HEK293 (cell line): ENCODE results near the gene C2orf81.

Experiments
- CTCF ChIA-PET: fragments of 350-600 bp; formaldehyde crosslinking; extraction: SDS; loops from one replicate; lab custom pipeline; 2021; ENCODE audit warnings: antibody characterized with exemption; lab: Yijun Ruan, JAX
- POLR2A ChIA-PET: fragments of 300-600 bp; formaldehyde crosslinking; extraction: SDS; loops from one replicate; lab custom pipeline; 2020; ENCODE audit warnings: antibody characterized with exemption, inconsistent platforms; lab: Yijun Ruan, JAX
- H3K27ac ChIP-seq: fragments of 200-500 bp; sonication (Bioruptor generic); 2 replicates; pipeline ENCODE4 v1.5.1; 2014; ENCODE audit warnings: low read depth, low read length, control low read depth, inconsistent platforms; ENCODE audit errors: extremely low read depth
- H3K36me3 ChIP-seq, 2 experiments: fragments of 200-500 bp in 1 of 2; sonication (Bioruptor generic) in 1 of 2; 1 replicate in 1 of 2; 2 replicates in 1 of 2; pipeline ENCODE4 v1.5.1; 2014 to 2017; ENCODE audit warnings: inconsistent platforms in 2 of 2, low read length in 2 of 2; ENCODE audit not compliant: control insufficient read depth in 2 of 2, insufficient read depth in 1 of 2
- H3K4me1 ChIP-seq: fragments of 200-500 bp; sonication (Bioruptor generic); 2 replicates; pipeline ENCODE4 v1.5.1; 2014; ENCODE audit warnings: mild to moderate bottlenecking, low read length, inconsistent platforms; ENCODE audit not compliant: control insufficient read depth, insufficient read depth
- H3K4me3 ChIP-seq: 2 replicates; pipeline ENCODE4 v1.5.1; 2011; ENCODE audit warnings: low read depth, mild to moderate bottlenecking, control low read depth, low read length, moderate library complexity
- H3K9me3 ChIP-seq: fragments of 200-500 bp; sonication (Bioruptor generic); 2 replicates; pipeline ENCODE4 v1.5.1; 2014; ENCODE audit warnings: low read depth, low read length, inconsistent platforms; ENCODE audit not compliant: control insufficient read depth, insufficient read depth
- AEBP2 ChIP-seq: fragments of 450-650 bp; formaldehyde crosslinking; IDR thresholded peaks from 2 replicates; pipeline ENCODE4 v1.5.1; 2016; ENCODE audit warnings: missing biosample characterization, missing genetic modification characterization, borderline replicate concordance
- GLIS2 ChIP-seq: fragments of 450-650 bp; formaldehyde crosslinking; IDR thresholded peaks from 2 replicates; pipeline ENCODE4 v1.5.1; 2016; ENCODE audit warnings: missing biosample characterization, missing genetic modification characterization
- KLF1 ChIP-seq: fragments of 450-650 bp; formaldehyde crosslinking; IDR thresholded peaks from 2 replicates; pipeline ENCODE4 v1.5.1; 2016; ENCODE audit warnings: missing biosample characterization, missing genetic modification characterization
- KLF16 ChIP-seq: fragments of 450-650 bp; formaldehyde crosslinking; IDR thresholded peaks from 2 replicates; pipeline ENCODE4 v1.5.1; 2017; ENCODE audit warnings: missing biosample characterization, missing genetic modification characterization
- KLF8 ChIP-seq: fragments of 450-650 bp; formaldehyde crosslinking; IDR thresholded peaks from 2 replicates; pipeline ENCODE4 v1.5.1; 2016; ENCODE audit warnings: missing biosample characterization, missing genetic modification characterization
- KLF9 ChIP-seq: fragments of 450-650 bp; formaldehyde crosslinking; IDR thresholded peaks from 2 replicates; pipeline ENCODE4 v1.5.1; 2016; ENCODE audit warnings: missing biosample characterization, missing genetic modification characterization, low read depth
- ZBTB11 ChIP-seq: fragments of 450-650 bp; formaldehyde crosslinking; conservative IDR thresholded peaks from 2 replicates; pipeline ENCODE4 v1.5.1; 2016; ENCODE audit warnings: low read depth, missing biosample characterization, missing genetic modification characterization
- ZBTB20 ChIP-seq: fragments of 450-650 bp; formaldehyde crosslinking; IDR thresholded peaks from 2 replicates; pipeline ENCODE4 v1.5.1; 2016; ENCODE audit warnings: missing biosample characterization, missing genetic modification characterization
- ZBTB26 ChIP-seq: fragments of 450-650 bp; formaldehyde crosslinking; optimal IDR thresholded peaks from 2 replicates; pipeline ENCODE3; 2016; ENCODE audit warnings: missing biosample characterization, mild to moderate bottlenecking, missing genetic modification characterization
- ZFHX2 ChIP-seq: fragments of 450-650 bp; formaldehyde crosslinking; conservative IDR thresholded peaks from 2 replicates; pipeline ENCODE4 v1.5.1; 2016; ENCODE audit warnings: missing biosample characterization, missing genetic modification characterization
- ZFP3 ChIP-seq: fragments of 450-650 bp; formaldehyde crosslinking; IDR thresholded peaks from 2 replicates; pipeline ENCODE4 v1.5.1; 2016; ENCODE audit warnings: low read depth, missing biosample characterization, missing genetic modification characterization
- ZIC2 ChIP-seq: fragments of 450-650 bp; formaldehyde crosslinking; IDR thresholded peaks from 2 replicates; pipeline ENCODE4 v1.5.1; 2016; ENCODE audit warnings: missing biosample characterization, missing genetic modification characterization
- ZNF175 ChIP-seq: fragments of 450-650 bp; formaldehyde crosslinking; IDR thresholded peaks from 2 replicates; pipeline ENCODE4 v1.5.1; 2016; ENCODE audit warnings: missing biosample characterization, missing genetic modification characterization
- ZNF202 ChIP-seq: fragments of 450-650 bp; formaldehyde crosslinking; IDR thresholded peaks from 2 replicates; pipeline ENCODE4 v1.5.1; 2016; ENCODE audit warnings: missing biosample characterization, missing genetic modification characterization, borderline replicate concordance
- ZNF211 ChIP-seq: fragments of 450-650 bp; formaldehyde crosslinking; IDR thresholded peaks from 2 replicates; pipeline ENCODE4 v1.5.1; 2016; ENCODE audit warnings: low read depth, missing biosample characterization, missing genetic modification characterization
- ZNF221 ChIP-seq: fragments of 450-650 bp; formaldehyde crosslinking; IDR thresholded peaks from 2 replicates; pipeline ENCODE4 v1.5.1; 2017; ENCODE audit warnings: missing biosample characterization, missing genetic modification characterization, borderline replicate concordance
- ZNF223 ChIP-seq: fragments of 450-650 bp; formaldehyde crosslinking; IDR thresholded peaks from 2 replicates; pipeline ENCODE4 v1.5.1; 2016; ENCODE audit warnings: missing biosample characterization, missing genetic modification characterization
- ZNF23 ChIP-seq: fragments of 450-650 bp; formaldehyde crosslinking; IDR thresholded peaks from 2 replicates; pipeline ENCODE4 v1.5.1; 2016; ENCODE audit warnings: missing biosample characterization, missing genetic modification characterization, borderline replicate concordance
- ZNF280D ChIP-seq: fragments of 450-650 bp; formaldehyde crosslinking; IDR thresholded peaks from 2 replicates; pipeline ENCODE4 v1.5.1; 2016; ENCODE audit warnings: missing biosample characterization, missing genetic modification characterization
- ZNF335 ChIP-seq: fragments of 450-650 bp; formaldehyde crosslinking; conservative IDR thresholded peaks from 2 replicates; pipeline ENCODE4 v1.5.1; 2016; ENCODE audit warnings: missing biosample characterization, missing genetic modification characterization
- ZNF544 ChIP-seq: fragments of 450-650 bp; formaldehyde crosslinking; IDR thresholded peaks from 2 replicates; pipeline ENCODE4 v1.5.0; 2017; ENCODE audit warnings: missing biosample characterization, missing genetic modification characterization
- ZNF600 ChIP-seq: fragments of 450-650 bp; formaldehyde crosslinking; IDR thresholded peaks from 2 replicates; pipeline ENCODE4 v1.5.1; 2016; ENCODE audit warnings: missing biosample characterization, missing genetic modification characterization
- ZNF610 ChIP-seq: fragments of 450-650 bp; formaldehyde crosslinking; IDR thresholded peaks from 2 replicates; pipeline ENCODE4 v1.5.1; 2016; ENCODE audit warnings: missing biosample characterization, missing genetic modification characterization, borderline replicate concordance
- ZNF791 ChIP-seq: fragments of 450-650 bp; formaldehyde crosslinking; IDR thresholded peaks from 2 replicates; pipeline ENCODE4 v1.5.1; 2016; ENCODE audit warnings: missing biosample characterization, missing genetic modification characterization
- ZSCAN30 ChIP-seq: fragments of 450-650 bp; IDR thresholded peaks from 2 replicates; pipeline ENCODE4 v1.5.1; 2018; ENCODE audit warnings: missing biosample characterization, mild to moderate bottlenecking, missing genetic modification characterization, moderate library complexity
- TF ChIP-seq, protein P1 (sequence below): fragments of 450-650 bp; formaldehyde crosslinking; IDR thresholded peaks from 2 replicates; pipeline ENCODE4 v1.5.1; 2016; ENCODE audit warnings: missing biosample characterization, missing genetic modification characterization

Gene C2orf81

GRCh38 chr2:74421221-74421870 lies at the start of gene C2orf81, which contains the start of gene WDR54:
Gene C2orf81 (minus strand): TSS chr2:74421619. CDS start chr2:74421560, 59 bp downstream.
Gene WDR54 (plus strand): TSS chr2:74421730. CDS start chr2:74422154, 424 bp downstream.
- Histone ChIP-seq H3K27ac (no peak within 1 kb of the TSS; the same call in none of the 2 replicates), H3K4me3 (peak within 1 kb of the TSS; percentile 68), H3K36me3 (peaks cover 4 to 27% of the 10 kb centered on the region in 2 experiments; a peak in 2 of 3 replicates), H3K9me3 (no peaks in the 10 kb centered on the region), H3K4me1 (no peaks in the 10 kb centered on the region; the same call in 1 of the 2 replicates)
- ChIA-PET CTCF (interaction anchor here (0.6 to 1.0 kb wide), 6 partner anchors 30 to 455 kb away, joined by 3 to 4 read pairs (median 3); partner anchors contain the start of genes BOLA3 and MOGS), POLR2A (interaction anchor here (1.0 to 1.8 kb wide), 3 partner anchors 19 to 37 kb away, joined by 3 to 8 read pairs (median 4); partner anchors contain the start of gene WBP1)
- TF ChIP-seq AEBP2 (tag by site-specific recombination) (no peak), ZBTB26 (tag by site-specific recombination) (peak; percentile 77), ZNF223 (tag by site-specific recombination) (no peak), ZBTB20 (tag by site-specific recombination) (no peak; the same call in 1 of the 2 replicates), ZBTB11 (tag by site-specific recombination) (0 out of 2 replicates have a peak, but pooled peaks have one; percentile 4), ZNF280D (tag by site-specific recombination) (no peak), ZNF791 (tag by site-specific recombination) (no peak), ZSCAN30 (tag by site-specific recombination) (no peak), KLF1 (peak; percentile 26; the same call in 1 of the 2 replicates), ZNF175 (tag by site-specific recombination) (no peak), KLF16 (no peak), ZNF211 (tag by site-specific recombination) (no peak), KLF9 (peak; percentile 47; the same call in 1 of the 2 replicates), ZFP3 (no peak), ZNF610 (tag by site-specific recombination) (no peak), ZNF544 (tag by site-specific recombination) (no peak), ZNF335 (tag by site-specific recombination) (0 out of 2 replicates have a peak, but pooled peaks have one; percentile 58), ZIC2 (tag by site-specific recombination) (no peak), ZNF600 (tag by site-specific recombination) (peak; percentile 77; the same call in 1 of the 2 replicates), KLF8 (peak; percentile 19; the same call in 1 of the 2 replicates), ZFHX2 (peak; percentile 87), GLIS2 (tag by site-specific recombination) (no peak), ZNF202 (tag by site-specific recombination) (no peak), ZNF23 (tag by site-specific recombination) (no peak), ZNF221 (tag by site-specific recombination) (no peak)
- TF ChIP-seq, protein P1, sequence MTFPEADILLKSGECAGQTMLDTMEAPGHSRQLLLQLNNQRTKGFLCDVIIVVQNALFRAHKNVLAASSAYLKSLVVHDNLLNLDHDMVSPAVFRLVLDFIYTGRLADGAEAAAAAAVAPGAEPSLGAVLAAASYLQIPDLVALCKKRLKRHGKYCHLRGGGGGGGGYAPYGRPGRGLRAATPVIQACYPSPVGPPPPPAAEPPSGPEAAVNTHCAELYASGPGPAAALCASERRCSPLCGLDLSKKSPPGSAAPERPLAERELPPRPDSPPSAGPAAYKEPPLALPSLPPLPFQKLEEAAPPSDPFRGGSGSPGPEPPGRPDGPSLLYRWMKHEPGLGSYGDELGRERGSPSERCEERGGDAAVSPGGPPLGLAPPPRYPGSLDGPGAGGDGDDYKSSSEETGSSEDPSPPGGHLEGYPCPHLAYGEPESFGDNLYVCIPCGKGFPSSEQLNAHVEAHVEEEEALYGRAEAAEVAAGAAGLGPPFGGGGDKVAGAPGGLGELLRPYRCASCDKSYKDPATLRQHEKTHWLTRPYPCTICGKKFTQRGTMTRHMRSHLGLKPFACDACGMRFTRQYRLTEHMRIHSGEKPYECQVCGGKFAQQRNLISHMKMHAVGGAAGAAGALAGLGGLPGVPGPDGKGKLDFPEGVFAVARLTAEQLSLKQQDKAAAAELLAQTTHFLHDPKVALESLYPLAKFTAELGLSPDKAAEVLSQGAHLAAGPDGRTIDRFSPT (tag by site-specific recombination) = peak; percentile 17; the same call in 1 of the 2 replicates
